Cardiac fibroblast (primary cell): ENCODE data around the gene RGS11.

ENCODE experiments used
- DNase-seq, 2 donors: peaks; one replicate each; pipeline versions ENCODE4 v3.0.0 to v3.0.0-alpha.2; 2010; ENCODE audit warnings: low read depth in 2 of 2
- H3K4me3 ChIP-seq, 2 donors: replicated peaks in 1 of 2; 1 replicate in 1 of 2; 2 replicates in 1 of 2; pipeline ENCODE4 v1.5.1; 2011; ENCODE audit warnings: low read depth in 2 of 2, low read length in 2 of 2, mild to moderate bottlenecking in 2 of 2, moderate library complexity in 1 of 2
- CTCF ChIP-seq: IDR thresholded peaks from one replicate; pipeline ENCODE4 v1.5.1; 2011; ENCODE audit warnings: low read depth, mild to moderate bottlenecking, low read length, inconsistent platforms

Gene RGS11

DNA sequence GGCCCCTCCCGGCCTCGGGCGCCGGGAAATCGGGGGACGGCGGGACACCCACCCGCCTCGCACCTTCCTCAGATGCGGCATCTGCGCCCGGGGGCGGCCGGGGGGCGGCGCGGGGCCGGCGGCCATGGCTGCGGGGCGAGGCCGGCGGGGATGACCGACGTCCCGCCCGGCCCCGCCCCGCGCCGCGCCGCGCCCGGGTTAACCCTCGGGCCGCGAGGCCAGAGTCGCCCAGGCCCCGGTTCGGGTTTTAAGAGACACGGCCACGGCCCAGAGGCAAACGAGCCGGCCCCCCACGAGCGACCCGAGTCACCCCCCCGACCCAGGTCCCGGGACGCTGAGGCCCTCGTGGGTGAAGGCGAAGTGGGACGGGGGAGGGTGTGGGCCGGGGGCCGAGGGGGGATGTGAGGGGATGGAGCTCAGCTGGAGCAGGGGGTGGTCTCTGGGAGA is at the start of gene RGS11:
RGS11 (minus strand) TSS at position 159 of the 447 bp plus-strand sequence; CDS start at position 126, 33 bp downstream.
- peak within 1 kb of the TSS; percentile 38 to 43 for H3K4me3 ChIP-seq
- no peak for DNase-seq
- no peak for TF ChIP-seq CTCF

- no peak overlapping the region for H3K4me3 ChIP-seq
- TF ChIP-seq CTCF: no peak
- no peak for DNase-seq
Observed at GRCh38 chr16:324451-325334, 48.9 kb upstream of the RGS11 start.

GRCh38 chr16:324201-324450 is 48.4 kb upstream of the RGS11 start:
- no peak for DNase-seq
- no peak overlapping the region for H3K4me3 ChIP-seq
- TF ChIP-seq CTCF: no peak

DNA sequence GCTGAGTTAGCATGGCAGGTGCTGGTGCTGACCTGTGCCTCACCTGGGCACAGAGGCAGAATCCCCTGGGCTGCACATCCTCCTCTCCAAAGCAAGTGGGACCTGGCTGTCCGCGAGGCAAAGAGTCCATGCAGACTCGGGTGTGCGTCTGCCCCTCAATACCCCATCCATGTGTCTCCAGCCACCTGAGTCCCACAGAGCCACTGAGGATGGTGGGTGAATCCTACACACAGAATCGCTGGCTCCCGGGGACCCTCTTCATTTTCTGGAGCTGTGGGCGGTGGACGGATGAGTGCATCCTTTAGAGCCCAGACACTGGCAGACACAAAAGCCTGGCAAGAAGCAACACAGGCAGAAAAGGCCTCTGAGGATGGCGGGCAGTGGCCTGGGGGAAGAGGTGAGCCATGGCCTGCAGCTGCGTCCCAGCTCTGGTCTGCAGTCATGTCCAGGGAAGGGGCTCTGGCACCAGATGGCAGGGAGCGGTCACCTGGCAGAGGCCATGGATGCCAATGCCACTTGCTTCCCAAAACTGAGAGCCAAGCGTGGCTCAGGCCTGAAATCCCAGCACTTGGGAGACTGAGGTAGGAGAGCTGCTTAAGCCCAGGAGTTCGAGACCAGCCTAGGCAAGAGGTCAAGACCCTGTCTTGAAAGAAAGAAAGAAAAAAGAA is 46.9 kb upstream of the RGS11 start:
- H3K4me3 ChIP-seq: no peak overlapping the region
- DNase-seq: no peak
- no peak for TF ChIP-seq CTCF

- TF ChIP-seq CTCF: no peak
- no peak overlapping the region for H3K4me3 ChIP-seq
- no peak for DNase-seq
Observed at GRCh38 chr16:321532-321931, 45.8 kb upstream of the RGS11 start.

- no peak for DNase-seq
- TF ChIP-seq CTCF: no peak
- no peak overlapping the region for H3K4me3 ChIP-seq
Observed at GRCh38 chr16:320206-320605, 44.5 kb upstream of the RGS11 start.
